GM18868 (cell line): ENCODE data around the gene OR6C76.
"Not testable (repeated sequence)": the region's sequence is repeated elsewhere in the genome, so short reads cannot be mapped to it uniquely, and the experiment has no call there.

Experiments used
- ATAC-seq: cut with Tn5 transposase; IDR thresholded peaks from one replicate; pipeline ENCODE4 v1.9.1; 2021; ENCODE audit warnings: mild to moderate bottlenecking, moderate library complexity; ENCODE audit not compliant: unreplicated experiment

Gene OR6C76

GRCh38 chr12:55425954-55426353 is at the start of gene OR6C76:
Gene OR6C76, plus strand, starts transcription at chr12:55426254. Its CDS starts 0 bp downstream, at chr12:55426254.
- ATAC-seq, result no peak

GRCh38 chr12:55385891-55386290 is 40.2 kb upstream of the OR6C76 start:
- ATAC-seq, result no peak

- ATAC-seq, result no peak
Measured at GRCh38 chr12:55392032-55392795, 33.8 kb upstream of the OR6C76 start.

- ATAC-seq, result no peak
Measured at GRCh38 chr12:55396326-55396725, 29.7 kb upstream of the OR6C76 start.

- ATAC-seq, result no peak
Measured at GRCh38 chr12:55400229-55400628, 25.8 kb upstream of the OR6C76 start, which contains the start of gene OR6C65. Gene OR6C65, plus strand, starts transcription at chr12:55400529. Its CDS starts 0 bp downstream, at chr12:55400529.

- ATAC-seq, result no peak
Measured at GRCh38 chr12:55407866-55408265, 18.2 kb upstream of the OR6C76 start.

GRCh38 chr12:55409133-55409532 is 16.9 kb upstream of the OR6C76 start:
- not testable (repeated sequence) for ATAC-seq

GRCh38 chr12:55412138-55412537 is 13.9 kb upstream of the OR6C76 start:
- ATAC-seq, result not testable (repeated sequence)

GRCh38 chr12:55413498-55414388 is 12.3 kb upstream of the OR6C76 start:
- not testable (repeated sequence) for ATAC-seq

GRCh38 chr12:55414396-55414823 is 11.6 kb upstream of the OR6C76 start:
- not testable (repeated sequence) for ATAC-seq

- ATAC-seq, result not testable (repeated sequence)
Measured at GRCh38 chr12:55414889-55415288, 11.2 kb upstream of the OR6C76 start.

GRCh38 chr12:55416961-55417360 is 9.1 kb upstream of the OR6C76 start:
- no peak for ATAC-seq

- ATAC-seq, result no peak
Measured at GRCh38 chr12:55420307-55420962, 5.6 kb upstream of the OR6C76 start.

- no peak for ATAC-seq
Measured at GRCh38 chr12:55428331-55429243, 2.5 kb downstream of the OR6C76 start.

GRCh38 chr12:55441233-55441632 is 15.2 kb downstream of the OR6C76 start:
- not testable (repeated sequence) for ATAC-seq

- no peak for ATAC-seq
Measured at GRCh38 chr12:55443776-55444175, 17.7 kb downstream of the OR6C76 start, which contains the start of gene OR6C2. Gene OR6C2, plus strand, starts transcription at chr12:55444076. Its CDS starts 8,138 bp downstream, at chr12:55452214.

GRCh38 chr12:55445357-55445756 is 19.3 kb downstream of the OR6C76 start:
- no peak for ATAC-seq

- no peak for ATAC-seq
Measured at GRCh38 chr12:55446326-55446725, 20.3 kb downstream of the OR6C76 start.

- no peak for ATAC-seq
Measured at GRCh38 chr12:55448825-55449224, 22.8 kb downstream of the OR6C76 start.

GRCh38 chr12:55464926-55465325 is 38.9 kb downstream of the OR6C76 start:
- ATAC-seq, result not testable (repeated sequence)
